Hematopoietic multipotent progenitor cell treated with erythropoietin and hydrocortisone succinate and interleukin-3 and kit ligand, for 15 days (in vitro differentiated cells): ENCODE results near the gene TFDP2.
"Not testable (repeated sequence)": the region's sequence is repeated elsewhere in the genome, so short reads cannot be mapped to it uniquely, and the experiment has no call there.

Experiments
- DNase-seq: peaks from one replicate; pipeline ENCODE4 v3.0.0-alpha.2; 2015; ENCODE audit warnings: low spot score

The TFDP2 gene

DNA sequence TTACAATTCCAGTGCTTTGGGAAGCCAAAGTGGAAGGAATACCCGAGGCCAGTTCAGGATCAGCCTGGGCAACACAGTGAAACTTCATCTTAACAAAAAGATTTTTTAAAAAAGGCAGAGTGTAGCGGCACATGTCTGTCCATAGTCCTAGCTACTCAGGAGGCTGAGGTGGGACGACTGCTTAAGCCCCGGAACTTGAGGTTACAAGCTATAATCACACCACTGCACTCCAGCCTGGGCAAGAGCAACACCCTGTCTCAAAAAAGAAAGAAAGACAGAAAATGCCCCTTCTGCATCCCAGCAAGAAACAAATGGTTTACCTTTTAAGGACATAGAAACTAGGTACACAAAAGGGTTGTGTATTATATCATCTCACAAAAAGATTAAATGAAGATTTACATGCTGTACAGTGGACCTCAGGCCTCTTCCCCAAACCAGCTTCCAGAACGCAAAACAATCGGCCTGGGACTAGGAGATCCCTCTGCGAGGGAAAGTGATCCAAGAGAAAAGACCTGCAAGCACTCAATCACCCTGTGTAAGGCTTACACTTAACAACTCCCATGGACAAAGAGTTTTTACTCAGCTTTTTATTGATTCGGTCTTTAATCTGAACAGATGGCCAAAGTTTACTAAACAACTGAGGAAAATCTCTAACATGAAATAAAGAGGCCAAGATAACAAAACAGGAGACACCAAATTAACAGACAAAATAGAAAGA lies 21.2 kb downstream of the TFDP2 start:
- no peak for DNase-seq

DNA sequence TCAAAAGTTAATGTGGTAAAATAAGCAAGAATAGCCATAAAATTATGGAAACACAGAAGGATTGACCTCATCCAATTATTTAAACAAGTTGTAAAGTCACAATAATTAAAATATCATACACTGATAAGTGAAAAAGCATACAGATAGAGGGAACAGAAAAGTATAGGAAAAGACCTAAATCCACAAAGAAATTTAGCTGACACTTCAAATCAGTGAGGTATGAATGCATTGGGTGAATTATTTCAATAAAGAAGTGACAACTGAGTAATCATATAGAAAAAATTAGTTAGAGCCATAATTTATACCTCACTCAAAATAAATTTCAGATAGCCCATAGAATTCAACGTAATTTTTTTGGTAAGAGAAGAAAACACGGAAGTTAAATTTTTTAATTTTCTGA lies 25.1 kb downstream of the TFDP2 start:
- no peak for DNase-seq

DNA sequence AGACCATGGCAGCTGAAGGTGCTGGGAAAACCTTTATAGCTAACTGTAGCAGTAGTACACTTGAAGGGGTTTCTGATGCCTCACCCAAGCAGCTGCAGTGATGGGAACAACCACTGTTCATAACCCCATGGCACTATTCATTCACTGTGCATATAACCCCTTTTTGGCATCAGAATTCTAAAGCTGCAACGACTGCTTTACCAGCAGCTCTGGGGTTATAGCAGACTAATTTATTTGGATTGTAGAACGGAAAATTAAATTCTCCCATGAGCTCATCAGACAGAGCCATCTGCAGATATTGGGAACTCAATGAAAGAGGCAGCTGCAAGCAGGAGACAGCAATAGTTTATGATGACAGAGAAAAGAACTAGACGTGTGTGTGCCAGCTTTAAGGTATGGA lies 28.6 kb downstream of the TFDP2 start:
- no peak for DNase-seq

GRCh38 chr3:142118911-142119310 lies 30.4 kb downstream of the TFDP2 start:
- no peak for DNase-seq

GRCh38 chr3:142117056-142117851 lies 32.1 kb downstream of the TFDP2 start:
- DNase-seq, result no peak

GRCh38 chr3:142115867-142116668 lies 33.3 kb downstream of the TFDP2 start:
- no peak for DNase-seq

GRCh38 chr3:142112601-142113000 lies 36.7 kb downstream of the TFDP2 start:
- no peak for DNase-seq

DNA sequence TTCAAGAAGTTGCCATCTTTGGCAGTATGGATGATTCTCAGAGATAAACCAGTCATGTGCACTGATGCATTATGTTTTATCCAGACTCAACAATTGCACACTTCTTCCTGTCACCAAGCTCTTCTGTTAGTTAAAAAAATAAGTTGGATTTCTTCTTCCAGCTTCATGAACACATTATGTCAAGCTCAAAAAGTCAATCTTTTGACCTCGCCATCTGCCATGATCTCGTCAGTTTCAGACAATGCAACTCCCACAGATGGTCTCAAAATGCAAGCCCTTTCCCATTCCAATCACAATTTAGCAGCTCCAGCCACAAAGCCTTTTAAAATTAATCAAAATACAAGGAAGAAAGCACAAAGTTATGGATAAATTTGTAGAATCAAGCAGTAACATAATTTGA lies 42.8 kb downstream of the TFDP2 start:
- no peak for DNase-seq

GRCh38 chr3:142105991-142106390 lies 43.4 kb downstream of the TFDP2 start:
- no peak for DNase-seq

GRCh38 chr3:142104763-142105162 lies 44.6 kb downstream of the TFDP2 start:
- DNase-seq, result no peak

GRCh38 chr3:142098964-142099363 lies 50.4 kb downstream of the TFDP2 start:
- DNase-seq, result no peak

DNA sequence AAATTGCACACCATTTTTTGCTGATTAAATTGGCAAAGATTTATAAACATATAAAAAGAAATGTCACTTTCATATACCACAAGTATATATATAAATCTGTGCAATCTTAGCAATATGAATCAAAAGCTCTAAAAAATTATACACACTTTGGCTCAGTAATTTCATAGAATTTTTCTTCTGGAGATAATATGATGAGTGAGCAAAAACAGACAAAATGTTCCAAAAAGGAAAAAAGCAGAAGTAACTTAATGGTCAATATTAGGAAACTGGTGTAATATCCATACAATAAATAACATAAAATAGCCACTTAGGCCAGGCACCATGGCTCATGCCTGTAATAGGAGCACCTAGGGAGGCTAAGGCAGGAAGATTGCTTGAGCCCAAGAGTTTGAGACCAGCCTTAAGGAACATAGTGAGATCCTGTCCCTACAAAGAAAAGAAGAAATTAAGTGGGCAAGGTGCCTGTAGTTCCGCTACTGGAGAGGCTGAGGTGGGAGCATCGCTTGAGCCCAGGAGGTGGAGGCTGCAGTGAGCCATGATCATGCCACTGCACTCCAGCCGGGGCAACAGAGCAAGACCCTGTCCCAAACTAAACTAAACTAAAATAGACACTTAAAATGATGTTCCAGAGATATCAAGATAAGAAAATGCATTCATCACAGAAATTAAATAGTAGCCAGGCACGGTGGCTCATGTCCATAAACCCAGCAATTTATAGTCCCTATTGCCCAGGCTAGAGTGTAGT lies 52.1 kb downstream of the TFDP2 start:
- no peak for DNase-seq

GRCh38 chr3:142095841-142096240 lies 53.5 kb downstream of the TFDP2 start:
- no peak for DNase-seq

DNA sequence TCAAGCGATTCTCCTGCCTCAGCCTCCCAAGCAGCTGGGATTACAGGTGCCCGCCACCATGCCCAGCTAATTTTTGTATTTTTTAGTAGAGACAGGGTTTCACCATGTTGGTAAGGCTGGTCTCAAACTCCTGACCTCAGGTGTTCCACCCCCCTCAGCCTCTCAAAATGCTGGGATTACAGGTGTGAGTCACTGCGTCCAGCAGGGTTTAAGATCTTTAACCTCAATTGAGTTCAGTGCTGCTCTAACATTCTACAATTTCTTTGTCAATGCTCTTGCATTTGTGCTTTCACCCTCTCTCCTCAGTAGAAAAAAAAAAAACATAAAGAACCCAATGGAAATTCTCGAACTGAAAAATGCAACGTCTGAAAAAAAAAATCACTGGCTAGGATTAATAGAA lies 60.4 kb downstream of the TFDP2 start:
- DNase-seq, result not testable (repeated sequence)

DNA sequence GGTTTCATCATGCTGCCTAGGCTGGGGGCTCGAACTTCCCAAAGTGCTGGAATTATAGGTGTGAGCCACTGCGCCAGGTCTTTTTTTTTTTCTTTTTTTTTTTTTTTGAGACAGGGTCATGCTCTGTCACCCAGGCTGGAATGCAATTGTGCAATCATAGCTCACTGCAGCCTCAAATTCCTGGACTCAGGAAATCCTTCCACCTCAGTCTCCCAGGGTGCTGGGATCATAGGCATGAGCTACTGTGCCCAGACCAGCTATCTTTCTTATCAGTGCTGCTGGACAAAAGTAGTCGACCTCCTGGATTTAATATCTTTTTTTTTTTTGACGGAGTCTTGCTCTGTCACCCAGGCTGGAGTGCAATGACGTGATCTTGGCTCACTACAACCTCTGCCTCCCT lies 60.8 kb downstream of the TFDP2 start:
- DNase-seq, result no peak

GRCh38 chr3:142087676-142088075 lies 61.7 kb downstream of the TFDP2 start:
- no peak for DNase-seq

DNA sequence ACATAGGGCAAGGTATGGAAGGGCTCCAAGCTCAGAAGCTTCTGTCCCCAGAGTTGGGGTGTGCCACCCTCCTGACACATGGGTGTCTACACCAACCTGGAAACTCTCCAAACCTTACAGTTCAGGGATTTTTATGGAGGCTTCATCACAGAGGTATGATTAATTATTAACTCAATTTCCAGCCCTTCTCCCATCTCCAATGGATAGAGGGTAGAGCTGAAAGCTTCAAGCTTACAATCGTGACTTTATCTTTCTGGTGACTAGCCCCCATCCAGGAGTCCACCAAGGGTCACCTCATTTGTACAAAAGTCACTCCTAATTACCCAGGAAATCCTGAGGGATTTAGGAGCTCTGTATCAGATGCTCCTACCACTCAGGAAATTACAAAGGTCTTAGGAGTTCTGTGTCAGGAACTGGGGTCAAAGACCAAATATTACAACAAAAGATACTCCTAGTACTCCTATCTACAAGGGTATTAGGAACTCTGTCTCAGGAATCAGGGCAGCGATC lies 62.7 kb downstream of the TFDP2 start:
- DNase-seq, result no peak

DNA sequence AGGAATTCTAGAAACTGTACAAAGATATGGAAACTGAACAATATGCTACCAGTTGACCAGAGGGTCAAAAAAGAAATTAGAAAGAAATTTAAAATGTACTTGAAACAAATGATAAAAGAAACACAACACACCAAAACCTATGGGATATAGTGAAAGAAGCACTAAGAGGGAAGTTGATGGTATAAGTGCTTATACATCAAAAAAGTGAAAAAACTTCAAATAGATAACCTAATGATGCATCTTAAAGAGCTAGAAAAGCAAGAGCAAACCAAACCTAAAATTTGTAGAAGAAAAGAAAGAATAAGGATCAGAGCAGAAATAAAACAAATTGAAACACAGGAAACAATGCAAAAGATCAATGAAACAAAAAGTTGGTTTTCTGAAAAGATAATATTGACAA lies 68.2 kb downstream of the TFDP2 start:
- DNase-seq, result no peak

DNA sequence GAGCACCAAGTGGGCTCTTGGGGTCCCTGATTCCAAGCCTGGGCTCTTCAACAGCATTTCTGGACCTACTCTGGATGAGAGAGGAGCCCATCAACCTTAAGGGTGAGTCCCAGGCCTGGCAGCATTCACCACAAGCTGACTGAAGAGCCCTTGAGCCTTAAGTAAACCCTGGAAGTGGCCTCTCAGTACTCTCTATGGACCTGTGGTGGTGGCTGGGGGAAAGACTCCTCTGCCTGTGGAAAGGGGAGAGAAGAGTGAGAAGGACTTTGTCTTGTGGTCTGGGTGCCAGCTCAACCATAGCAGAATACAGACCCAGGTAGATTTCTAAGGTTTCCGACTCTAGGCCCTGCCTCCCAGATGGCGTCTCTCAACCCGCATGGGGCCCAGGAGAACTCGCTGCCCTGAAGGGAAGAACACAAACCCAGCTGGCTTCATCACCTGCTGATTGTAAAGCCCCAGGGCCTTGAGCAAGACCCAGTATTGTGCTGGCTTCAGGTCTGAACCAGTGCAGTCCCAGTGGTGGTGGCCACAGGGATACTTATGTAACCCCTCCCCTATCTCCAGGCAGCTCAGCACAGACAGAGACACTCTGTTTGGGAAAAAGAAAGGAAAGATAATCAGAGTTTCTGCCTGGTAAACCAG lies 71.4 kb downstream of the TFDP2 start:
- no peak for DNase-seq

DNA sequence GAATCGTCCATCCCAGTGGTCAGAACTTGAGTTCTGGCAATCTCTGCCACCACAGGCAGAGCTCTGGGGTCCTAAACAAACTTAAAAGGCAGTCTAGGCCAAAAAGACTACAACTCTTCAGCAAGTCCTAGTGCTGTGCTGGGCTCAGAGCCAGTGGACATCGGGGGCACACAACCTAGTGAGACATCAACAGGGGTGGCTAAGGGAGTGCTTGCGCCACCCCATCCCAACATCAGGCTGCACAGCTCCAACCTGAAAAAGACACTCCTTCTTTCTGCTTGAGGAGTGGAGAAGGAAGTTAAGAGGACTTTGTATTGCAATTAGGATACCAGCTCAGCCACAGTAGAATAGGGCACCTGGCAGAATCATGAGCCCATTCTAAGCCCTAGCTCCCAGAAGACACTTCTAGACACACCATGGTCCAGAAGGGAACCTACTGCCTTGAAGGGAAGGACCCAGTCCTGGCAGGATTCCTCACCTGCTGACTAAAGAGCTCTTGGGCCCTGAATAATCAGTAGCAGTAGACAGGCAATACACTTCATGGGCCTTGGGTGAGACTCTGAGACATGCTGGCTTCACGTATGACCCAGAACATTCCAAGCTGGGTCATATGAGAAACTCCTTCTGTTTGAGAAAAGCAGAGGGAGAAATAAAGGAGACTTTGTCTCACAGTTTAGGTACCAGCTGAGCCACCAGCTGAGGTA lies 72.0 kb downstream of the TFDP2 start:
- DNase-seq, result no peak

DNA sequence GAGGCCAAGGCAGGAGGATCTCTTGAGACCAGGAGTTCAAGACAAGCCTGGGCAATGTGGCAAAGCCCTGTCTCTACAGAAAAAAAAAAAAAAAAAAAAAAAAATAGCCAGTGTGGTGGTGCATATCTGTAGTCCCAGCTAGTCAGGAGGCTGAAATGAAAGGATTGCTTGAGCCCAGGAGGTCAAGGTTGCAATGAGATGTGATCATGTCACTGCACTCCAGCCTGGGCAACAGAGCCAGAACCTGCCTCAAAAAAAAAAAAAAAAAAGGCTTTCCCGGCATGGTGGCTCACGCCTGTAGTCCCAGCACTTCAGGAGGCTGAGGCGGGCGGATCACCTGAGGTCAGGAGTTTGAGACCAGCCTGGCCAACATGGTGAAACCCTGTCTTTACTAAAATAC lies 73.7 kb downstream of the TFDP2 start:
- not testable (repeated sequence) for DNase-seq
